ENCODE data around the gene C4orf36.
"Not testable (repeated sequence)": the region's sequence is repeated elsewhere in the genome, so short reads cannot be mapped to it uniquely, and the experiment has no call there.

Gene C4orf36

DNA sequence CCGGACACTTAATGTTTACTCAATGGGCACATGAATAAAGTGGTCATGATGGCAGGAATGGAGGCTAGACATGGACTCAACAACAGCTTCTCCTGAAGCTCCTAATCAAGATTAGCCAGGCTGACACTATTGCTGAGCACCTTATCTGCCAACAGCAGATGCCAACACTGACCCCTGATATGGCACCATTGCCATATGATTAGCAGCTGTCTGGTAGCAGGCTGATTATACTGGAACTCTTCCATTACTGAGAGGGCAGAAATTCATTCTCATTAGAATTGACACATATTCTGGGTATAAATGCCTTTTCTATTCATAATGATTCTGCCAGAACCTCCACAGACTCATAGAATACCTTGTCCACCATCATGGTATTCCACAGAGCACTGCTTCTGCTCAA, 24.2 kb upstream of the C4orf36 start:
- DNase-seq, result no peak

DNA sequence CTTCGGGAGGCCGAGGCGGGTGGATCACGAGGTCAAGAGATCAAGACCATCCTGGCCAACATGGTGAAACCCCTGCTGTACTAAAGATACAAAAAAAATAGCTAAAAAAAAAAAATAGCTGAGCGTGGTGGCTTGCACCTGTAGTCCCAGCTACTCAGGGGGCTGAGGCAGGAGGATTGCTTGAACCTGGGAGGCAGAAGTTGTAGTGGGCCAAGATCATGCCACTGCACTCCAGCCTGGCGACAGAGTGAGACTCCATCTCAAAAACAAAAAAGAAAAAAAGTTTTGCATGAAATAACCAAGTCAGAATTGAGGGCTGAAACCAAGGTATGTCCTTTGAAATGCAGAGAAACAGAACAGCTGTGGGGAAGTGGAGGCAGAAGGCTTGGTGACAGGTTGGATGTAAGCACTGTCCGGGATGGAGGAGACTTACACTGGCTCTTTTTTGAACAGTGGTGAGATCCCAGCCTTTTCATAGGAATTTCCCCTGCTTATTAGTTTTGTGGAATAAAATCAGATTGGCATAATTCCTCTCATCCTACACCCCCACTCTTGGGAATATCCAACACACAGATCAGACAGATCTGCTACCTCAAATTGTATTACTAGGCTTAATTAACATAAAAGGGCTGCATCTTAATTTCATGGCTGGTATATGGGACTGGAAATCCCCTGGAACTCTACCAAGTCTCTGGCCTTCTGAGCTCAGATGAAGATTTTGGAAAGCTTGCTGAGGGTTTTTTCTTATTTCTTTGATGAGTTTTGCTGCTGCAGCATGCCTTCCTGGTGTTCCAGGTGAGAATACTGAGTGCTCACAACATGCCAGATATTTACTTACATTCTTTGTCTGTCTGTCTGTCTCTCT, 18.8 kb upstream of the C4orf36 start:
- DNase-seq, result no peak

DNA sequence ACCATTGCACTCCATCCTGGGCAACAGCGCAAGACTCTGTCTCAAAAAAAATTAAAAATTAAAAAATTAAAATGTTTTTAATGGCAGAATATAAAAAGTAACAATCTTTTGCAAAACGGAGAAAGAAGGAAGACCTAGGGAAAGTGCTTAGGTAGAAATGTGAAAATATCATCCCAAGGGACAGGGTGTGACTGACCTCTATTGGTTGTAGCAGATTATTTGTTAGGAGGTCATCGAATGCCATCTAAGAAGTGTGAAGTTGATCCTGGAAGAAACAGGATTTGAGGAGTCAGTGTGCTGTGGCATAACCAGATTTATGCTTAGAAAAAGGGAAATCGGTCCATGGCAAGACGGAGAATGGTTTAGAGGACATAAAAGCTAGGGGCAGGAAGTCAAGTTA, 18.1 kb upstream of the C4orf36 start:
- DNase-seq, result no peak

DNA sequence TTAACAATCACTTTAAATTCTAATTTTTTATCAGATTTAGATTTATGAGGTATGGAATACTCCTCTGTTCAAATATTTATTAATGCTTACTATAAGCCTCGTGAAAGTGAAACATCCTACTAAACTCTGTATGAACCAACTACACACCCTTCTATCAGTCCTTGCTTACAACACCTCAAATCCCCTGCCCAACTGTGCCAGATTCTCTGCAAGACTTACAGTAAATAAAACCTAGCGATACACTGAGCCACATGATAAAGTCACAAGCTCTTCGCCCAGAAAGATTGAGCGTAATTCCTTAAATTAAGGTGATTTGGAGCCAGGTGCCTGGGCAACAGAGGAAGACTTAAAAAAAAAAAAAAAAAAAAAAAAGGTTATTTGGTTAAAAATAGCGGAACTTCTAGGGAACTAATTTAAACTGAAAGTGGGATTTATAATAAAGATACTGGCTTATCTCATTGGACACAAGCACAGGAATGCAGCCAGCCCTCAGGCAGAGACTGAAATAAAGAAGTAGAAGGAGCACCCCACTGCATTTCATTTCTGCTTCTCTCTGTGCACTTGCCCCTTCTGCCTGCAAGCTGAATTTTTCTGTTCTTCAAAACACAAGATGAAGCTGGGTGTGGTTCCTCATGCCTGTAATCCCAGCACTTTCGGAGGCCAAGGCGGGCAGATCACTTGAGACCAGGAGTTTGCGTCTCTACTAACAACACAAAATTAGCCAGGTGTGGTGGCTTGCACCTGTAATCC, 17.5 kb upstream of the C4orf36 start:
- no peak for DNase-seq

DNA sequence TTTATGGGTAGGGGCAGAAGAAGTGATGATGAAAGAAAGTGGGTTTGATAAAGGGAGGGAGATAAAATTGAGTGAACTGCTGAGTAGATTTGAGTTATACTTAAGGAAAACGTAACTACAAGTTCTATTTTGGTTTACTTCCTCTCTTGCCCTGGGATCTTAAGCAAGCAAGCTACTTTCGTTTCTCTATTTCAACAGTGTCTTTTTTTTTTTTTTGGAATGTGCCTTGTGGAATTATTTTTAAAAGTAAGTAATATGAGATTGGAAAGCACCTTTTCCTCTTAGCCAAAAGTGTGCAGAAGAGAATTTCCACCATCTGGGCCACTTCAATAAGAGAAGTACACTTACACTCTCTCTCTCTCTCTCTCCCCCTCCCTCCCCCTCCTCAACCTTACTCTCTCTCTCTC, 16.0 kb upstream of the C4orf36 start:
- no peak for DNase-seq

DNA sequence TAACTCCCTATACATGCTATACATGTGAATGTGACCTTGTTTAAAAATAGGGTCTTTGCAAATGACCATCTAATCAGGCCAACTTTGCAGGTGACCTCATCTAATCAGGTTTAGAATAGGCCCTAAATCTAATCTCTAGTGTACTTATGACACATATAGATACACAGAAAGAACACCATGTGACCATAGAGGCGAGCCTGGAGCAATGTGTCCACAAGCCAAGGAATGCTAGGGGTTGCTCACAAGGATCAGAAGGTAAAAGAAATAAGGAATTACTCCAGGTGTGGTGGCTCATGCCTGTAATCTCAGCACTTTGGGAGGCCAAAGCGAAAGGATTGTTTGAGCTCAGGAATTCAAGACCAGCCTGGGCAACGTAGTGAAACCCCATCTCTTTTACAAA, 9.6 kb upstream of the C4orf36 start:
- DNase-seq, result no peak

DNA sequence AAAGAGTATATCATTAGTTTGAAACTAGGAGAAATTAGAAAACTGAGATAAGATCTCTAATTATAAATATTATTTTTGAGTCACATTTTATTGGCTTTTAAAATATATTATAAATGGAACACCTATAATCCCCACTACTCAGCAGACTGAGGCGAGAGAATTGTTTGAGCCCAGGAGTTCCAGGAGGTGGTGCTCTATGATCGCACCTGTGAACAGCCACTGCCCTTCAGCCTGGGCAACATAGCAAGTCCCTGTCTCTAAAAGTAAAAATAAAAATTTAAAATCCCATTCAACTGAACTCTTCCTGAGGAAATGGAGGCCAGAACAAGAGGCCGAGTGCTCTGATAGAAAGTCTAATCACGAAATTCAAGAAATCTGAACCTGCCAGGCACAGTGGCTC, 6.3 kb upstream of the C4orf36 start:
- DNase-seq, result no peak

DNA sequence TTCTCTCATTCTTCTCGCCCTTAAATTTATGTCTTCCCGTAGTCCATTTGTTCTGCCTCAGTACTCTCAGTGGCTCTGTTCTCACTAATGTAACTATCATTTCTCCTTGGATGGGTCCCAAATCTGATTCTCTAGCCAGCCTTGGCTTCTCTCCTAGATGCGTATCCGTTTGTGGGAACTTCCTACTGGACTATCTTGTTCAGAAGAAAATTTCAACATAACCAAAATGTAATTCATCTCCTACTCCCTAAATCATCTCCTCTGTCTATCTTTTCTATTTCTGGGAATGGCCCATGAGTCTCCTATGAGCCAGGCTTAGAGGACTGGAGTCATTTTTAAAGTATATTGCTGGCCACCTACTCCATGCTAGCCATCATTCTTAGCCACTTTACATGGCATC, 4.4 kb upstream of the C4orf36 start:
- DNase-seq, result no peak

DNA sequence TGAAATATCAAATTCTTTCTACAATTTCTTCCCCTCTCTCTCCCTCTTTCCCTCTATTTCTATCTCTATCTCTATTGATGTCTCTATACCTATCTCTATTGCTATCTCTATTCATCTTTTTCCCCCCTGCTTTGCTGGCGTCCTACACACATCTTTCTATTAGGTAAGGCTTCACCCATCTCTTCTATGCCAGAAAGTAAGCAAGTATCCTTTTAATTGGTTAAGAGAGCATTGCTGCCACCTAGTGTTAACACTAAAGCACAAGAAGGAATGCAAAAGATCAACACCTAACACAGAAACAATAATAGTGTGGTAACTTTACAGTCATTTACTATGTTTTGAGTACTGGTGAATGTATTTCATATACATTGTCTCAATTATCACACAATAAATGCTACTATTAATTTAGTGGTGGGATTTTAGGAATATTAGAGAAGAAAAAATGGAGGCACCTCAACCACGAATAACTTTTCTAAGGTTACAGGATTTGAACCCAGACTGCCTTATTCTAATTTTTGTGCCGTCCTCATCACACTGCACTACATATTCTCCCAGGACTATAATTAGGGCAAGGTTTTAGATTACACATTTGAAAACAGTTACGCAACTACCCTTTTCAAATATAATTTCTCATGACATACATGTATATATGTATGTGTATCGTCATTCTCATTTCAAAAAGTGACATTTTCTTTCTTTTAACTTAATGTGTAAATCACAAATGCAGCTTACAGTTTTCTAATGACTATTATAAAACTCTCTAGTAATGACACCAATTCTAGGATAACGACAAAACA, 3.7 kb upstream of the C4orf36 start:
- peak; percentile 10 for DNase-seq

DNA sequence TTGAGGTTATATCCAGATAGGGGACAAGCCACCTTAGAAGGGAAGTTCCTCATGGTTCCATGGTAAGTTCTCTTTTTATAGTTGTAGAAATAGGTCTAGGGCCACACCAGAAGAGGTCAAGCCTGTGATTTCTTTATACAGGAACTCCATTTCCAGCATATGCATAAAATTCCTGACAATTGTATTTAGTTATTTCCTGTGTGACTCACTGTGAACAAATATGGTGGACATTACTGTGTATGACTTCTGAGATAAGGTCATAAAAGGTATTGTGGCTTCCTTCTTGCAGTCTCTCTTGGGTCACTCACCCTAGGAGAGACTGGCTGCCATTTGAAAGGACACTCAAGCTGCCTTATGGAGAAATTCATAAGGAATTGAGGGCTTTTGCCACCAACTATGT, 2.2 kb upstream of the C4orf36 start:
- DNase-seq, result no peak

DNA sequence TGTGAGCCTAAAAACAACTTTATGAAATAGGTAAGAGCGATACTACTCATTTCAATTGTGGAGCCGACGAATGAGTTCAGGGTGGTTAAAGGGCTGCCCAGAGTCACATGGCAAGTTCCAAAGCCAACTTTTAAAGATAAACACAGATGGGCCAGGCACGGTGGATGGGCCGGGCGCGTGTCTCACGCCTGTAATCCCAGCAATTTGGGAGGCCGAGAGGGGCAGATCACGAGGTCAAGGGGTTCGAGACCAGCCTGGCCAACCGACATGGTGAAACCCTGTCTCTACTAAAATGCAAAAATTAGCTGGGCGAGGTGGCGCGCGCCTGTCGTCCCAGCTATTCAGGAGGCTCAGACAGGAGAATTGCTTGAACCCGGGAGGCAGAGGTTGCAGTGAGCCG, 914 bp upstream of the C4orf36 start:
- DNase-seq, result no peak

DNA sequence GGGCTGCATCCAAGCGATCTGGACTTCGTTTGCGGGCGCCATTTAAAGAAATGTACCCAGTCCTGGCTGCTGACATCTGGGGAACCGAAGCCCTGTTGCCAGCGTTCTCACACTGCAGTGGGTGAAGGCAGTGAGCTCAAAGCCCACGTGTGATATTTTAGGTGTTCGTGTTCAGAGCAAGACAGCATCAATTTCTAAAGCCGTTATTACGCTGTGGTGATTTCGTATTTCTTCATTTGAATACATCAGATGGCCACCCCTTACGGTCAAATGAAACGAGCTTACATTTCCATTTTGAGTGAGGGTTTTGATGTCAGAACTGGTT, 376 bp upstream of the C4orf36 start:
- DNase-seq, result no peak

DNA sequence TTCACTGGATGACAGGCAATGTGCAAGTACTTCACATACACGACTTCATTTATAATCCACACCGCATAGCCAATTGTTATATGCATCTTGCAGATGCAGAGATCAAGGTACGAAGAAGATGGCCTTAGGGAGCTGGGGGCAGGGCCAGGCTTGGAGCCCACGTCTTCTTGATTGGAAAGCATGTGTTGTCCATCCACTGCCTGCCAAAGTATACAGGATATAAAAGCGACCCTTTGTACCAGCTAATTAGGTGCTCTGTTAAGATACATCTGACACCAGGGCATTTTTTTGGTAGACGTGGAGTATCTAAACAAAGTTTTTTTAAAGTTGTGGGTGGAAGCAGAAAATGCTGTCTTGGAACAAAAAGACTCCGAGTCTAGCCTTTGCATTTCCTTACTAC, 1.4 kb downstream of the C4orf36 start:
- no peak for DNase-seq

DNA sequence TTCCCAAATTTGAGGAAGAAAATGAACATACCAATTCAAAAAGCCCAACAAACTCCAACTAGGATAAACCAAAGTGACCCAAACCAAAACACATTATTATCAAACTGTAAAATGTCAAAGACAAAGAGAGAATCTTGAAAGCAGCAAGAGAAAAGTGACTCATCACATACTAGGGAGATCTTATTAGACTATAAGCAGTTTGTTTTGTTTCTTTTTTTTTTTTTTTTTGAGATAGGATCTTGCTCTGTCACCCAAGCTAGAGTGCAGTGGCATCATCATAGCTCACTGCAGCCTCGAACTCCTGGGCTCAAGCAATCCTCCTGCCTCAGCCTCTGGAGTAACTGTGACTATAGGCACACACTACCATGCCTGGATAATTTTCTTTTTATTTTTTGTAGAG, 12.6 kb downstream of the C4orf36 start:
- DNase-seq, result no peak

DNA sequence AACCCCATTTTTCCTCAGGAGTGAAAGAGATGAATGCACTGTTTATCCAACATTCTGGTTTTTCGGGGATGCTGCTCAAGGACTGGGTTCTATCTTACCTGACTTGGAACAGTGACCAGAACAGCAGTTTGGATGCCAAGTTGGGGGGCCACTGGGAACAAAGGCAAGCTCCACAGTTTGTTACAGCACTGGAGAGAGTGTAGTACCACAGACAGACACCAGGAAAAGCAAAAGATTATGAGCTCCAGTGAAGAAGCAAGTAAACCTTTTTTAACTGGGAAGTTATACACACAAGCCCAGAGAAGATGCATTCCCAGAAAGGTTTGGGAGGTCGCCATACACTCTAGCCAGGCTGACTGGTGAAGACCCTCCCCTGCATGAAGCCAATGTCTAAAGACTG, 13.6 kb downstream of the C4orf36 start:
- DNase-seq, result no peak

DNA sequence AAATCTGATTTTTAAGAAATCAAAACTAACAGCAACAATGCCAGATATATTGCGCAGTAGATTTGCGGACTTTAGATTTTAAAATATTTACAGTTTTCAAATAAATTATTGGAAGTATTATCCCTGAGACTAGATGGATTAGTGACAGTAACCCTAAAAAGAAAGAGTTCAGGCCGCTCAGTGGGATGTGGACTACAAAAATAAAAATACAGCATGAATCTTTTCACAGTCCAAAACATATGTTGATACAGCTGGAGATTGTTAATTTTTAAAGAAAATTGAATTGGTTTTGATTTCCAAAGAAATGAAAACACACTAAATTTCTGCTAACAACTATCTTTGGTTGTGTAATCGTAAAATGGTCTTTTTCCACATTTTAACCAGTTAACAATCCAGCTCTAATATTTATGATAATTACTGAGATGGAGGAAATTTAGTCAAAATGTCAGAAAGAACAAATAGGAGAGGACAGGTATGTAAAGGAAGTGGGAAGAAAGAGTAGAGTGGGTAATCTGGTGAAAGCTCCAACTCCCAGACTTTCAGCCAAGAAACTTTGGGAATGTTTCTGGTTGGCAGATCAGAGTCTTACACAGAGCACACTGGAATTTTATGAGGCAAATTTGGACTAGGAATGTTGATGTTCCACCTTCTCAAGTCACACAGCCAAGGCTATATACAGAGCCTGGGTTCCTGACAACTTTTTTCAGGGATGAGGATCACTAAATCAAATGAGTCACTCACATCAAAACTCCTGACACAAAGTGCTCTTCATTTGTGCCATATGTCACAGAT, 15.1 kb downstream of the C4orf36 start:
- no peak for DNase-seq

DNA sequence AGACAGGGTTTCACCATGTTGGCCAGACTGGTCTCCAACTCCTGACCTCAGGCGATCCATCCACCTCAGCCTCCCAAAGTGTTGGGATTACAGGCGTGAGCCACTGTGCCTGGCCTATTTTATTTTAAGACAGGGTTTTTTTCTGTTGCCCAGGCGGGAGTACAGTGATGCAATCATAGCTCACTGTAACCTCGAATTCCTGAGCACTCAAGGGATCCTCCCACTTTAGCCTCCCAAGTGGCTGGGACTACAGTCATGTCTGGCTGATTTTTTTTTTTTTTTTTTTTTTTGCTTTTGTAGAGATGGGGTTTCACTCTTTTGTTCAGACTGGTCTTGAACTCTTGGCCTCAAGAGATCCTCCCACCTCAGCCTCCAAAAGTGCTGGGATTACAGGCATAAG, 16.8 kb downstream of the C4orf36 start:
- not testable (repeated sequence) for DNase-seq

DNA sequence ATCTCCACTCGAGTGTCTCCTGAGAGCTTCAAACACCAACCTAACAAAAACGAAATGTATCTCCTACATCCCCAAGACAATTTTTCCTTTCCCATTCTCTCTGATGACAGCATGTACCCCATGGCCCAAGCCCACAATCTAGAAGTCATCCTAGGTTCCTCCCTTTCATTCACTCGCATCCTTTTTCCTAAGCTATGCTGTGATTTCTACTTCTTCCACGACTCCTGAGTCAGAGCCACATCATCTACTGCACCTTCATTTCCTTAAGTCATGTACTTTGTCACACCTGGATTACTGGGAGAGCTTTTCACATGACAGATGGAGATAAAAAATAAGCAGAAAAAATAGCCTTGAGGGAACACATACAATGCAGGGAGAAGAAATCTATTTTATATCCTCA, 20.1 kb downstream of the C4orf36 start:
- DNase-seq, result no peak

DNA sequence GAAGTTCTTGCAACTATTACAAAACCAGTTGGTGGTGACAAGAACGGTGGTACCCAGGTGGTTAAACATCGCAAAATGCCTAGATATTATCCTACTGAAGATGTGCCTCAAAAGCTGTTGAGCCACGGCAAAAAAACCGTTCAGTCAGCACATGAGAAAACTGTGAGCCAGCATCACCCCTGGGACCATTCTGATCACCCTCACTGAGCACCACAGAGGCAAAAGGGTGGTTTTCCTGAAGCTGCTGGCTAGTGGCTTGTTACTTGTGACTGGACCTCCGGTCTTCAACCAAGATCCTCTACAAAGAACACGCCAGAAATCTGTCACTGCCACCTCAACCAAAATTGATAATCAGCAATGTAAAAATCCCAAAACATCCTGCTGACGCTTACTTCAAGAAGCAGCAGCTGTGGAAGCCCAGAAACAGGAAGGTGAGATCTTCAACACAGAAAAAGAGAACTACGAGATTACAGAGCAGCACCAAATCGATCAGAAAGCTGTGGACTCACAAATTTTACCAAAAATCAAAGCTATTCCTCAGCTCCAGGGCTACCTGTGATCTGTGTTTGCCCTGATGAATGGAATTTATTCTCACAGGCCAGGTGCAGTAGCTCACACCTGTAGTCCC, 21.7 kb downstream of the C4orf36 start:
- no peak for DNase-seq

DNA sequence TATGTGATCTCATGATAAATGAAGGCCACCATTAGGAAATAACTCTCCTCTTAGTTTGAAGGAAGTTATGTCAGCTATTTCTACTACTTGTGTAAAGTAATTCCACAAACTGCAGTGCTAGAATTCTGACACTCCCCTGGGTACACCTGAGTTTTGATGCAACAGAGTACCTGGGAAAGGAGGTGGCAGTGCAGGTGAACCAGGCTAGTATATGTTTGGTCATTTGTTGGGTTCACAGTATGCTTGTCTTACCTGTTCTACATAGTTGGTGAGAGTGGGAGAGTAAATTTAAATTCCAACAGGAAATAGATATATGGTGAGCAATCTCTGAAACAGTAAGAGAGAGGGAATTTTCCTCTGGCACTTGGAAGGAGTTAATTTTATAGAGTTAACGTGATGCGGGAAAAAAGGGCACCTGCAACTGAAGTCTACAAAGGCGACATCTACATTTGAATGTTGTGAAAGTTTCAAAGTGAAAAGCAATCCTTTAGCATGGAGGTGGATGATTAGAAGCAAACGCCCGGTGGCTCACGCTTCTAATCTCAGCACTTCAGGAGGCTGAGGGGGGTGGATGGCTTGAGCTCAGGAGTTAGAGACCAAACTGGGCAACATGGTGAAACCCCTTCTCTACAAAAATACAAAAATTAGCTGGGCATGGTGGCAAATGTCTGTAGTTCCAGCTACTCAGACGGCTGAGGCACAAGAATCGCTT, 34.7 kb downstream of the C4orf36 start:
- DNase-seq, result no peak

DNA sequence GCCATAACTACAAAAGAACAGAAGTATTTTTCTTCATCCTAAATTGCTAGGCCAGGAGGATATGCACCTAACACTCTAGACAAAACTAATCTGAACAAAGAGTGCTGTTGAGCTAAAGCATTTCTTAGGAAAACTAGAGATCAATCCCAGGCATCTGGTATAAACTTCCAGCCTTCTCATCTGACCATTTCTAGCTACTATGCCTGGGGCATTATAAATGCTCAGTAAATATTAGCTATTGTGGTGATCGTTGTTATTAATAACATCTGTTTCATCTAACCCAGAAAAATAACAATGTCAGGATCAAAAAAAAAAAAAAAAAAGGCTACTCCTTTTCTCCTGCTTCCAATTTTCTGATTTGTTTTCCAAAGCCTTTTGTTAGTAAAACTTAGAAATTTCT, 35.3 kb downstream of the C4orf36 start:
- no peak for DNase-seq

DNA sequence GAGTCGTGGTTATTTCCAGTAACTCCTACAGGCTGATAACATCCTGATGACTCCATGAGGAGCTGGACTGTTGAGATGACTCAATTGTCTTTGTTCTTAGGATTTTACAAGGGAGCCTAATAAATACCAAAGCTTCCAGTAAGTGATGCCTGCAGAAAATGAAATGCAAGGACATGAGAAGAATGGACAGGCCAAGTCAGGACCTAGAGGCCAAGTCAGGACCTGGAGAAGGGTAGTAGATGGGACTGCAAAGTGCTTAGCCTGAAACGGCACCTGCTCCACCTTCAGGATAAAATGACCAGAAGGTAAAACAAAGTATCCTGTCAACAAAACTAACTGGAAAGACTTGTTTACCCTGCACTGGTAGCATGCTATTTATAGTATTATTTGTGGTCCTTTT, 36.6 kb downstream of the C4orf36 start:
- DNase-seq, result no peak
